Esophagus squamous epithelium (tissue), 4 donors: ENCODE measurements around the gene DLG2.

ENCODE experiments used
- CTCF ChIP-seq, 6 experiments: fragments of 450-650 bp in 4 of 6; fragments of 200-600 bp in 2 of 6; sonication (generic) in 2 of 6; IDR thresholded peaks; one replicate each; pipeline ENCODE4 v1.5.1; 2016 to 2019; ENCODE audit warnings: antibody characterized with exemption in 6 of 6, mild to moderate bottlenecking in 4 of 6, moderate library complexity in 4 of 6
- POLR2A ChIP-seq, 4 donors: fragments of 450-650 bp; IDR thresholded peaks; one replicate each; pipeline ENCODE4 v1.6.1; 2017; ENCODE audit warnings: antibody characterized with exemption in 4 of 4, mild to moderate bottlenecking in 4 of 4, moderate library complexity in 3 of 4

- TF ChIP-seq CTCF (IDR thresholded peaks at IDR 0.05) (no peak), POLR2A (IDR thresholded peaks at IDR 0.05) (no peak)
Measured at GRCh38 chr11:83711106-83711527, 1916.0 kb downstream of the DLG2 start.
